BLaER1 (cell line): Measurements from ENCODE around the gene COQ2.
"Not testable (repeated sequence)": the region's sequence is repeated elsewhere in the genome, so short reads cannot be mapped to it uniquely, and the experiment has no call there.

Experiments used
- H3K27ac ChIP-seq: shearing (Covaris generic); formaldehyde crosslinking; 2 replicates; pipeline ENCODE4 v1.8.1; 2022
- H3K27me3 ChIP-seq: shearing (Covaris generic); formaldehyde crosslinking; 2 replicates; pipeline ENCODE4 v1.8.1; 2022
- H3K36me3 ChIP-seq: shearing (Covaris generic); formaldehyde crosslinking; 2 replicates; pipeline ENCODE4 v1.8.1; 2022
- H3K4me1 ChIP-seq: shearing (Covaris generic); formaldehyde crosslinking; 2 replicates; pipeline ENCODE4 v1.8.1; 2022
- H3K4me2 ChIP-seq: shearing (Covaris generic); formaldehyde crosslinking; 2 replicates; pipeline ENCODE4 v1.8.1; 2022
- H3K4me3 ChIP-seq: shearing (Covaris generic); formaldehyde crosslinking; 2 replicates; pipeline ENCODE4 v1.8.1; 2022
- H3K9ac ChIP-seq: shearing (Covaris generic); formaldehyde crosslinking; 2 replicates; pipeline ENCODE4 v1.8.1; 2022
- H3K9me3 ChIP-seq: shearing (Covaris generic); formaldehyde crosslinking; 2 replicates; pipeline ENCODE4 v1.8.1; 2022
- H4K20me1 ChIP-seq: shearing (Covaris generic); formaldehyde crosslinking; 2 replicates; pipeline ENCODE4 v1.8.1; 2022
- Cebpa-rat ChIP-seq: shearing (Covaris generic); IDR thresholded peaks from 2 replicates; pipeline ENCODE4 v1.8.1; 2022

The COQ2 gene

DNA sequence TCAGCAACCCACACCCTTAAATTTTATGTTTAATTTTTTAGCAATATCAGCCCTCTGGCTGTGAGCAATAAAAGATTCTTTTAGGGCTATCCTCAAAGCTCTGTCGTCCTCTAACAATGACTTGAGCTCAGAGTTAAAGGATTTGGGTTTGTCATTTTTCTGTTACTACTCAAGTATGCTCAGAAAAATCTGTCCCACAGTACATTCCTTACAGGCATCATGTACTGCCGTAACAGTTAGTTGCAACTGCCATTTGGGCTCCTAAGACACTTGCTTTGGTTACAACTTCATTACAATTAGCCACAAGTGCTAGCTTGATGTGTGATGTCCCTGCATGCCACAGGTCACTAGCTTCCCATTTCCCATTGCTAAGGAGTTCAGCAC lies 33.2 kb downstream of the COQ2 start:
- Histone ChIP-seq H3K4me3 (no peak overlapping the region), H3K4me1 (peaks cover 5% of the 10 kb centered on the region; the same call in 1 of the 2 replicates), H3K27me3 (no peaks in the 10 kb centered on the region), H4K20me1 (no peaks in the 10 kb centered on the region), H3K9me3 (no peaks in the 10 kb centered on the region), H3K36me3 (0 out of 2 replicates have a peak, but pooled peaks cover 5% of the 10 kb centered on the region), H3K9ac (no peak overlapping the region), H3K4me2 (no peak overlapping the region), H3K27ac (no peak overlapping the region)
- TF ChIP-seq Cebpa-rat: no peak

DNA sequence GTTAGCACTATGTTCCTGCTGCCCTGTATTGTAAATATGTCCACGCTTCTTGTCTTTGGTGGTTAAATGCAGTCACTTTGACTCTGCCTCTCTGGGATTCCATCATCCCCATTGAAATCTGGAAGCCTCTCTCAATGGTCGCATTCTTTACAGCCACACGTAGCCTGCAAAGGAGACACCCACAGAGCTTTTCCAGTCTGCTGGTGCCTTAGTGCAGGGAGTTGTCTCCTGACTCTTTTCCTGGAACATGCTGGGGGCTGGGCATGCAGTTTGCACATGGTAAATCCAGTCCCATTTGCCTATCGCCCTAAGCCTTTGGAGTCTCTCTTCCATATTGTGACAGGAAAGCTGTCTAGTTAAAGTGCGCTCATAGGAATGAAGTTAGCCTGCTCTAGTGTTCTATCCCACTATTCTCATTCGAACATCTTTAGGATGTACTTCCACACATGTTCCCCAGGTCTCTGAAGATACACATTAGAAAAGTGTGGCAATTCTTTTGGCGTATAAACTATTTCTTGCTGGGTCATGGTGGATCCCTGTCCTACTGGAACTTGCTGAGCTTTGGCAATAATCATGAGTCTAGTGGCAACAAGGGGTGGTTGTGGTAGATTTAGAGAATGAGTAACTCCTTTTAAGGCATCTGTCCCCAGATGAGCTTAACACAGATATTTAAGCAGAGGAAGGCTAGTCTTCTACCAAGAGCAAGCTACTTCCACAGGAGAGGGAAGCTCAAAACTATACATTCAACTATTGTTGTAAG lies 33.7 kb downstream of the COQ2 start:
- Histone ChIP-seq H3K27ac (no peak overlapping the region), H3K27me3 (no peaks in the 10 kb centered on the region), H3K9ac (no peak overlapping the region)

DNA sequence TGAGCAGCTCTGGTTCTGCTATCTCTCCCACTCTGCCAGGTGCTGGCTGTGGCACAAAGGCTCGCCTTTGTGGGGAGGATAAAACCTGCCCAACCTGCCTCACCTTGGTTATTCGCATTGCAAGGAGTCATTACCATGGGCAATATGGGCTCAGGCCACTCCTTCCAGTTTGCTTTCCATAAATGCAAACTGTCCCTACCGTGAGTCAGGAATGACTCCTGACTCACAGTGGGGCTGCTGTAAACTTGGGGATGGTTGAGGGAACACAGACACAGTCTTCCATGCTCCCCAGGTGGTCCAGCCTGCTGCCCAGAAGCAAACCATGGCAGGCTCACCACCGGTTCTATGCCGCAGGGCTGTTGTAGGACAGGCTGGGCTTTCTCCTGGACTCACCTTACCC lies 36.1 kb downstream of the COQ2 start:
- no peaks in the 10 kb centered on the region for H3K9me3 ChIP-seq
- H3K4me1 ChIP-seq: no peaks in the 10 kb centered on the region
- no peak overlapping the region for H3K4me3 ChIP-seq
- H3K36me3 ChIP-seq: 0 out of 2 replicates have a peak, but pooled peaks cover 5% of the 10 kb centered on the region
- no peaks in the 10 kb centered on the region for H3K27me3 ChIP-seq
- no peak overlapping the region for H3K9ac ChIP-seq
- H4K20me1 ChIP-seq: no peaks in the 10 kb centered on the region
- no peak overlapping the region for H3K4me2 ChIP-seq
- no peak for TF ChIP-seq Cebpa-rat
- no peak overlapping the region for H3K27ac ChIP-seq

More for the DNA sequence above, 33.7 kb downstream of the COQ2 start:
- no peak overlapping the region for H3K4me3 ChIP-seq
- no peaks in the 10 kb centered on the region for H4K20me1 ChIP-seq
- no peak overlapping the region for H3K4me2 ChIP-seq
- no peak for TF ChIP-seq Cebpa-rat
- H3K9me3 ChIP-seq: no peaks in the 10 kb centered on the region
- H3K4me1 ChIP-seq: no peaks in the 10 kb centered on the region
- 0 out of 2 replicates have a peak, but pooled peaks cover 5% of the 10 kb centered on the region for H3K36me3 ChIP-seq

DNA sequence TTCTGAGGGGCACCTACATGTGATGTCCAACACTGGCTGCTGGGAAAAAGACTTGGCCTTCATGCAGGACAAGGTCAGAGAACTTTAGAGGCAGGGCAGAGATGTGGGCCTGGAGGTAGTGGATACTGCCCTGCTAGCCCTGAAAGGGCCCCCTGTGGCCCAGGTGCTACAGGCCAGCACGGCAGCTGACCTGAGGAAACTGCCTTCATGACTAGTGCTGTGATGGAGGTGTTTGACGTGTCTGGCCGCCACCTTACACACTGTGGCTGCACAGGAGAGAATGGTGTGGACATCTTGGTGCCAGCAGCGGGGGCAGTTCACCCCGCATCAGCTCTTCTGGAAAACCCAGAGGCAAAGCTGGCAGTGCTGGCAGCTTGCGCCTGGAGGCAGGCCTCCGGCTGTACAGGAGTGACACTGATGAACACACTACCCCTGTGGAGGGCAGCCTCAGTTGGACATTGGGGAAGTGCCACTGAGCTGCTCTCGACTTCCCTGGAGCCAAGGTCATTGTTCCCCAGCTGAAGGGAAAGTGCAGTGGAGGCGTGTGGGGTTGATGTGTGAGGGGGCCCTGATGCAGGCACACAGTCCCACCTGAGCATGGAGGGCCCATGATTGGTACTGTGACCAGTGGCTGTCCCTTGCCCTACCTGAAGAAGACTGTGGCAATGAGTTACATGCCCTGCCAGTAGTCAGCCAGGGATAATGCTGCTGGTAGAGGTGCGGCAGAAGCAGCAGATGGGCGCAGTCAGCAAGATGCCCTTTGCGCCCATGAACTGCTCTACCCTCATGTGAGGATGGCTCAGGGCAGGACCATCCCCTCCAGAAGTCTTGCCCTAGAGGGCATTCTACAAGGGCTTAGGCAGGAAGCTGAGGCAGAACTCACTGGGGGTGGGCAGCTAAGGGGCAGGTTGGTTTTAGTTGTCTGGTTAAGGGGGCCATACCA lies 36.9 kb downstream of the COQ2 start:
- no peak for TF ChIP-seq Cebpa-rat
- no peaks in the 10 kb centered on the region for H4K20me1 ChIP-seq
- no peaks in the 10 kb centered on the region for H3K27me3 ChIP-seq
- no peak overlapping the region for H3K9ac ChIP-seq
- no peaks in the 10 kb centered on the region for H3K9me3 ChIP-seq
- H3K4me1 ChIP-seq: no peaks in the 10 kb centered on the region
- H3K36me3 ChIP-seq: 0 out of 2 replicates have a peak, but pooled peaks cover 5% of the 10 kb centered on the region
- H3K4me2 ChIP-seq: no peak overlapping the region
- no peak overlapping the region for H3K4me3 ChIP-seq
- no peak overlapping the region for H3K27ac ChIP-seq

DNA sequence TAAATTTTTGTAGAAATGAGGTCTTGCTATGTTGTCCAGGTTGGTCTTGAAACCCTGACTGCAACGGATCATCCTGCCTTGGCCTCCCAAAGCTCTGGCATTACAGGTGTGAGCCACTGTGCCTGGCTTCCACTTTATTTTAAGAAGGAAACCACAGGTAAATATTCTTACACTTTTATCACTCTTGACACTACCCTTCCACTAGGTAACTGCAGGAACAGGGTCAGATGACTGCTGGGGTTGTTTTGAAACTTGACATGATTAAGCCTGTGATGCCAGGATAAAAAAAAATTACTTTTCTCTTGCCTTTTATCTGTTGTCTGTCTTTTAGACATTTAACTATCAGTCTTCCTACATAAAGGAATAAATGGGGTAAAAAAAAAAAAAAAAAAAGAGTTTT lies 43.5 kb downstream of the COQ2 start:
- no peaks in the 10 kb centered on the region for H3K36me3 ChIP-seq
- no peak overlapping the region for H3K4me3 ChIP-seq
- H3K4me1 ChIP-seq: no peaks in the 10 kb centered on the region
- H3K27ac ChIP-seq: no peak overlapping the region
- H3K4me2 ChIP-seq: no peak overlapping the region
- TF ChIP-seq Cebpa-rat: no peak
- H4K20me1 ChIP-seq: no peaks in the 10 kb centered on the region
- no peak overlapping the region for H3K9ac ChIP-seq
- H3K9me3 ChIP-seq: no peaks in the 10 kb centered on the region
- H3K27me3 ChIP-seq: no peaks in the 10 kb centered on the region

DNA sequence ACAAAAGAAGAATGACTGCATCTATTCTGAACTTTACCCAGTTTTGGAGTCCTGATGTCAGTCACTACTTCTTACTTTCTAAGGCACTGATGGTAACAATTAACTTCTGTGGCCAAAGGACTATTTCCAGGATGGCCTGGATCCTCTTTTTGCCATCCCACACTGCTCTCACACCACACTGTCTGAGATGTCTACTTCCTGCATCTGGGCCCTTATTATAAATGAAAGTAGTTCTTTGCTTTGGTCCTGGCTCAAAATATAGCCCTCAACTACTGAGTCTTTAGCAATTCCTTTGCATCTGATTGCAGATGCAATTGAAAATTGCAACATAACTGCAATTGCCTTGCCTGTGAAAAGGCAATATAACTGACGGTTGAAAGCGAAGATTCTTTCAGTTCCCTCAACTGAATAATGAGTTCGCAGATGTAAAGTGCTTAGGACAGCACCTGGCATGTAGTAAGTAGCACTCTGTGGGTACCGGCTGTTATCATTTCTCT lies 44.2 kb downstream of the COQ2 start:
- Histone ChIP-seq H3K4me3 (no peak overlapping the region), H3K9ac (no peak overlapping the region), H3K9me3 (no peaks in the 10 kb centered on the region), H3K36me3 (no peaks in the 10 kb centered on the region), H3K4me1 (no peaks in the 10 kb centered on the region), H3K27me3 (no peaks in the 10 kb centered on the region), H4K20me1 (no peaks in the 10 kb centered on the region), H3K4me2 (no peak overlapping the region), H3K27ac (no peak overlapping the region)
- TF ChIP-seq Cebpa-rat: no peak

DNA sequence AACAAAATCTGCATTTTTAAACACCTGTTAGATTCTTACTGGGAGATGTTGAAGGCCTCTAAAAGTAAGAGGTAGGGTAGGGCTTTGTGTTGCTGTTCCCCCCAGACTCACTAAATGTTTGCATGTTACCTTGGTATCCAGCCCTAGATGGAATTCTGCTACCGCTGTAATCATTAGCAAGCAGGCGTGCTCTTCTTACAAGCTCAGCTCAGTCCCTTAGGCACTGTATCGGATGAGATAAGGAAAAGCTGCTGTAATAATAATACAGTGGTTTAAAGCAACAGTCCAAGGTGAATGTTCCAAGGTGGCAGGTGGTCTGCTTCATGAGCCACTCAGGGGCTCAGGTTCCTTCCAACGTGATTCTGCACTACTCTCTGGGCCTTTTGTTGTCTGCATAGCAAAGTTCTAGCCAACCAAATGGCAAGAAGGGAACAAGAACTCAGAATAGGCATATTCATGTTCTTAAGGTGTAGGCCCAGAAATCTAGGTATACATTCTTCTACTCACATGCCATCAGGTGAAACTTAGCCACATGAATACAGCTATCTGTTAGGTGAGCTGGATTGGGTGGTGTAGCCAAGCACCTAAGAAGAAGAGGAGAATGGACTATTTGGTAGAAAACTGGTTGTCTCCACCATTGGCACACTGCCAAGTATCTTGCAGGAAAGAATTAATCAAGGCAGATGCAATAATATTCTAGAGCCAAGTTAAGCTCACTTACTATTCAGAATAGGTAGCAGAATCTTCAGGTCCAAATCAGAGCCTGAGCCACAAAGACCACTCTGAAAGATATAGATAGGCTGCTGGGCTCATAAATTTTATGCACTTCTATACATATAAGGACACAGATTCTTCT lies 46.0 kb downstream of the COQ2 start:
- Histone ChIP-seq H3K4me2 (no peak overlapping the region), H3K27me3 (no peaks in the 10 kb centered on the region), H3K9ac (no peak overlapping the region), H3K36me3 (no peaks in the 10 kb centered on the region), H4K20me1 (no peaks in the 10 kb centered on the region), H3K4me3 (no peak overlapping the region), H3K4me1 (no peaks in the 10 kb centered on the region), H3K27ac (no peak overlapping the region), H3K9me3 (no peaks in the 10 kb centered on the region)
- TF ChIP-seq Cebpa-rat: no peak

DNA sequence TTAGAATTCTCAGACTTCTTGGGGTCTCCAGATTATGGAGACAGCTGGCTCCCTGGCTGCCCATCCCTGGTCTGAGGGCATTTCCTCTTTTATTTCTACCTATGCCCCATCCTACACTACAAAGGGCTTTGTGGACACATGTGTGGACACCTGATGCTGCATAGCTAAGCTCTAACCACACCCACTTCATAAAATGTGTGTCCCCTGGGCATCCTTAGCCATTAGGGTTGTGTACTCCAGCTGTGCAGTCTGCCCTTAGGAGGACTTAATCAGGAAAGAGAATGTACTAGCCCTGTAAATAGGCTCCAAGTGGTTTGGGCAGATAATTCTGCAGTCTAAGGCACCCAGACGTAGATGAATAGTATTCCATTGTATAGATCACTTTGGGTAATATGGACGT lies 47.0 kb downstream of the COQ2 start:
- no peaks in the 10 kb centered on the region for H4K20me1 ChIP-seq
- H3K27me3 ChIP-seq: no peaks in the 10 kb centered on the region
- no peak overlapping the region for H3K4me3 ChIP-seq
- H3K9me3 ChIP-seq: no peaks in the 10 kb centered on the region
- H3K27ac ChIP-seq: no peak overlapping the region
- no peak overlapping the region for H3K4me2 ChIP-seq
- H3K4me1 ChIP-seq: no peaks in the 10 kb centered on the region
- TF ChIP-seq Cebpa-rat: no peak
- no peaks in the 10 kb centered on the region for H3K36me3 ChIP-seq
- no peak overlapping the region for H3K9ac ChIP-seq

DNA sequence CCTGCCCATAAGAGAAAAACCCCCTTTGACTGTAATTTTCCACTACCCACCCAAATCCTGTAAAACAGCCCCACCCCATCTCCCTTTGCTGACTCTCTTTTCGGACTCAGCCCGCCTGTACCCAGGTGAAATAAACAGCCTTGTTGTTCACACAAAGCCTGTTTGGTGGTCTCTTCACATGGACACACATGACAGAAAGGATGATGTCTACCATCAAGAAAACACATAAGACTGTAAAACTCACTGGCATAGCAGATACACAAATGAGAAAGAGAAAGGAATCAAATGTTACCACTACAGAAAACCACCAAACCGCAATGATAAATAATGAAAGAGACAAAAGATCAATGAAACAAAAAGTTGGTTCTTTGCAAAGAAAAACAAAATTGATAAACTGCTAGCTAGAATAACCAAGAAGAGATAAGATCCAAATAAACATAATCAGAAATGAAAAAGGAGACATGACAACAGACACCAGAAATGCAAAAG lies 48.9 kb downstream of the COQ2 start:
- not testable (repeated sequence) for H4K20me1 ChIP-seq, H3K9me3 ChIP-seq, H3K27ac ChIP-seq, H3K4me1 ChIP-seq, H3K4me2 ChIP-seq, H3K4me3 ChIP-seq, H3K27me3 ChIP-seq, H3K9ac ChIP-seq, H3K36me3 ChIP-seq
